ENCODE results near the gene SCP2. TPM values are rescaled to one million over a fixed set of nuclear protein-coding genes. Genes with fewer than 3 reads are reported as not detected.
A peak's percentile ranks its signal among the peaks of the same experiment; 100 is the strongest.

Gene SCP2
- total RNA-seq, 2 experiments from 2014 or later: 22.7 to 27.0 TPM

DNA sequence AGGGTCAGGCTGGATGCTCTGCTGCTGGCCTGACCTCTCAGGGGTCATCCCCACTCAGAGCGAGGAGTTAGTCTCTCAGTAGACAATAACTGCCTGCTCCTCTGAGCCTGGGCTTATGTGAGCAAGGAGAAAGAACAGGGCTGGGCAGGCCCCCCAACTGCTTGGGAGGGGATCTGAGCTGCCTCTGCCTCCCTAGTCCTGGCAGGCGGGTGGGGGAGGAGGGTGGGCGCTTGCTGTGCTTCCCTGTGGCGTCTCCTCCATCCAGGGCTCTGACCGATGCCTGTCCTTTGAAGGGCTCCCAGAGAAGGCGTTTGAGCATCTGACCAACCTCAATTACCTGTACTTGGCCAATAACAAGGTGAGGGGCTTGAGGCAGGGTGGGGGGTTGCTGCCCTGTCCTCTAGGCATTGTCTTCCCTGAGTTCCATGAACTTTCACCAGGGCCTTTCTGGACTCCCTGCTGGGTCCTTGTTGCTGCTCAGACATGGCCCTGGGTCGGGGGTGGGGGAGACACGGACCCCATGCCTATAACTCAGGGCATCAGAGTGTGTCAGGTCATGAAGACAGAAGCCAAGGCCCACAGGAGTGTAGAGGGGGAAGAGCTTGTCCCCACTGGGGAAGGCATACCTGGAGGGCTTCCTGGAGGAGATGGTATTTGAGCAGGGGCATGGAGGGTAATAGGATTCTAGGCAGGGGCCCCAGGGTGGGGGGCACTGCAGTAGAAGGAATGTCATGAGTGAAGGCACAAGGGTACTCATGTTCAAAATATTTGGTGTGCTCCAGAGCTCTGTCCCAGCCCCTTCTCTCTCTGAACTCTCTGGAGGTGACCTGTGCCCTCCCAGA, 147.5 kb downstream of the SCP2 start:
- Histone ChIP-seq H3K4me1 (ENCODE audit: insufficient read depth, low read length) (no peaks in the 10 kb centered on the region), H3K4me3 (ENCODE audit: low read length) (no peak overlapping the region), H3K27ac (ENCODE audit: low read depth in 1 of 2, low read length in 2 of 2) (no peak overlapping the region), H3K9me3 (ENCODE audit: control insufficient read depth in 1 of 2, insufficient read depth in 1 of 2, low read length in 2 of 2) (peaks cover 0 to 10% of the 10 kb centered on the region in 2 experiments), H3K36me3 (ENCODE audit: insufficient read depth, low read length) (no peaks in the 10 kb centered on the region), H3K27me3 (ENCODE audit: control insufficient read depth in 1 of 2, insufficient read depth in 2 of 2, low read length in 2 of 2) (no peaks in the 10 kb centered on the region)
- Mint-ChIP-seq H3K36me3 (ENCODE audit: low read depth) (no peaks in the 10 kb centered on the region), H3K4me3 (no peak overlapping the region), H3K4me1 (ENCODE audit: low read depth) (no peaks in the 10 kb centered on the region), H3K27me3 (no peaks in the 10 kb centered on the region), H3K27ac (no peak overlapping the region), H3K9me3 (no peaks in the 10 kb centered on the region)
- POLR2A ChIA-PET: no interaction called here
- CTCF ChIA-PET: no interaction called here
- intact Hi-C loops (cut with DNase I, micrococcal nuclease): no loop called here
- ATAC-seq (ENCODE audit: poor library complexity) (no peak), DNase-seq (no peak)
- TF ChIP-seq, protein P1, sequence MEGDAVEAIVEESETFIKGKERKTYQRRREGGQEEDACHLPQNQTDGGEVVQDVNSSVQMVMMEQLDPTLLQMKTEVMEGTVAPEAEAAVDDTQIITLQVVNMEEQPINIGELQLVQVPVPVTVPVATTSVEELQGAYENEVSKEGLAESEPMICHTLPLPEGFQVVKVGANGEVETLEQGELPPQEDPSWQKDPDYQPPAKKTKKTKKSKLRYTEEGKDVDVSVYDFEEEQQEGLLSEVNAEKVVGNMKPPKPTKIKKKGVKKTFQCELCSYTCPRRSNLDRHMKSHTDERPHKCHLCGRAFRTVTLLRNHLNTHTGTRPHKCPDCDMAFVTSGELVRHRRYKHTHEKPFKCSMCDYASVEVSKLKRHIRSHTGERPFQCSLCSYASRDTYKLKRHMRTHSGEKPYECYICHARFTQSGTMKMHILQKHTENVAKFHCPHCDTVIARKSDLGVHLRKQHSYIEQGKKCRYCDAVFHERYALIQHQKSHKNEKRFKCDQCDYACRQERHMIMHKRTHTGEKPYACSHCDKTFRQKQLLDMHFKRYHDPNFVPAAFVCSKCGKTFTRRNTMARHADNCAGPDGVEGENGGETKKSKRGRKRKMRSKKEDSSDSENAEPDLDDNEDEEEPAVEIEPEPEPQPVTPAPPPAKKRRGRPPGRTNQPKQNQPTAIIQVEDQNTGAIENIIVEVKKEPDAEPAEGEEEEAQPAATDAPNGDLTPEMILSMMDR (IDR thresholded peaks at IDR 0.05): no peak

DNA sequence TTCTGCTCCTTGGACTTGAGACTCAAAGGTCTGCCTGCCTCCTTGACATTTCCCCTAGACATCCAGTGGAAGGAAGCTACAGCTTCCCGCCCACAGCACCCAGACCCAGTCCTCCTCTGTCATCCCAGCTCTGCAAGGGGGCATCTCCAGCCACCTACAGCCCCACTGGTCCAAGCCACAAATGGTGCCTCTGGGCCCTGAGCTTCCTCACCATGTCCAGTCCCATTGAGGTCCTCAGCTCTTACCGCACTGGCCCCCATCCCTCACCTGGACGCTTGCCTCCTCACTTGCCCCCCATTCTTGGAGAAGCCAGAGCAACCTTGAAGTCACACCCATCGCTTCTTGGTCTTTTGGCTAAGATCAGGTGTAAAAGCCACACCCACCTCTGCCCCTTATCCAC, 148.1 kb downstream of the SCP2 start:
- H3K4me1 Mint-ChIP-seq (ENCODE audit: low read depth): no peaks in the 10 kb centered on the region
- H3K27me3 Mint-ChIP-seq: no peaks in the 10 kb centered on the region
- Histone ChIP-seq H3K4me1 (ENCODE audit: insufficient read depth, low read length) (no peaks in the 10 kb centered on the region), H3K9me3 (ENCODE audit: control insufficient read depth in 1 of 2, insufficient read depth in 1 of 2, low read length in 2 of 2) (peaks cover 0 to 10% of the 10 kb centered on the region in 2 experiments), H3K27me3 (ENCODE audit: control insufficient read depth in 1 of 2, insufficient read depth in 2 of 2, low read length in 2 of 2) (no peaks in the 10 kb centered on the region), H3K27ac (ENCODE audit: low read depth in 1 of 2, low read length in 2 of 2) (no peak overlapping the region), H3K36me3 (ENCODE audit: insufficient read depth, low read length) (no peaks in the 10 kb centered on the region), H3K4me3 (ENCODE audit: low read length) (no peak overlapping the region)
- peak in 1 of 14 experiments; percentile 20 for DNase-seq
- POLR2A ChIA-PET: no interaction called here
- no peaks in the 10 kb centered on the region for H3K36me3 Mint-ChIP-seq (ENCODE audit: low read depth)
- ATAC-seq (ENCODE audit: poor library complexity): no peak
- intact Hi-C loops (cut with DNase I, micrococcal nuclease): no loop called here
- H3K27ac Mint-ChIP-seq: no peak overlapping the region
- no peak overlapping the region for H3K4me3 Mint-ChIP-seq
- CTCF ChIA-PET: no interaction called here
- H3K9me3 Mint-ChIP-seq: no peaks in the 10 kb centered on the region
- TF ChIP-seq, protein P1 (IDR thresholded peaks at IDR 0.05): no peak

DNA sequence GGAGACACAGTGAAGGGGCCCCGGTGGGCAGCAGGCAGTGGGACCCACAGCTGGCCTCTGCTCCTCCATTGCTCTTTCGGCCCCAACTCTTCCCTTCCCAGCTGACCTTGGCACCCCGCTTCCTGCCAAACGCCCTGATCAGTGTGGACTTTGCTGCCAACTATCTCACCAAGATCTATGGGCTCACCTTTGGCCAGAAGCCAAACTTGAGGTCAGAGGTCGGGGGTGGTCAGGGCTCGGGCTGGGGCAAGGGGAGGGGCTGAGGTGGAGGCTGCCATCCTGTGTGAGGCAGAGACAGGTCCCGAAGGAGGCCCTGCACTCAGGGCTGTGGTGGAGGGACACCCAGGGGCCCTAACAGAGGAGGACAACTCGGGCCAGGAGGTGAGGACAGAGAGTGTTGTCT, 148.7 kb downstream of the SCP2 start:
- Mint-ChIP-seq H3K27me3 (no peaks in the 10 kb centered on the region), H3K36me3 (ENCODE audit: low read depth) (no peaks in the 10 kb centered on the region), H3K27ac (no peak overlapping the region), H3K4me3 (no peak overlapping the region), H3K4me1 (ENCODE audit: low read depth) (no peaks in the 10 kb centered on the region), H3K9me3 (no peaks in the 10 kb centered on the region)
- Histone ChIP-seq H3K27me3 (ENCODE audit: control insufficient read depth in 1 of 2, insufficient read depth in 2 of 2, low read length in 2 of 2) (no peaks in the 10 kb centered on the region), H3K4me3 (ENCODE audit: low read length) (no peak overlapping the region), H3K9me3 (ENCODE audit: control insufficient read depth in 1 of 2, insufficient read depth in 1 of 2, low read length in 2 of 2) (peaks cover 0 to 10% of the 10 kb centered on the region in 2 experiments), H3K36me3 (ENCODE audit: insufficient read depth, low read length) (no peaks in the 10 kb centered on the region), H3K27ac (ENCODE audit: low read depth in 1 of 2, low read length in 2 of 2) (no peak overlapping the region), H3K4me1 (ENCODE audit: insufficient read depth, low read length) (no peaks in the 10 kb centered on the region)
- intact Hi-C loops (cut with DNase I, micrococcal nuclease): no loop called here
- POLR2A ChIA-PET: no interaction called here
- ATAC-seq (ENCODE audit: poor library complexity) (no peak), DNase-seq (peak in 1 of 14 experiments; percentile 26)
- CTCF ChIA-PET: no interaction called here
- TF ChIP-seq, protein P1 (IDR thresholded peaks at IDR 0.05): no peak

Measured in CD4-positive, alpha-beta T cell (primary cell).